ENCODE results near the gene FYB1. TPM values are rescaled to one million over a fixed set of nuclear protein-coding genes. Genes with fewer than 3 reads are reported as not detected.

Gene FYB1
- total and polyA plus RNA-seq, 2 donors (not counting 1 experiment from before 2014, with no cell fraction given) = 1.3 to 1.4 TPM

DNA sequence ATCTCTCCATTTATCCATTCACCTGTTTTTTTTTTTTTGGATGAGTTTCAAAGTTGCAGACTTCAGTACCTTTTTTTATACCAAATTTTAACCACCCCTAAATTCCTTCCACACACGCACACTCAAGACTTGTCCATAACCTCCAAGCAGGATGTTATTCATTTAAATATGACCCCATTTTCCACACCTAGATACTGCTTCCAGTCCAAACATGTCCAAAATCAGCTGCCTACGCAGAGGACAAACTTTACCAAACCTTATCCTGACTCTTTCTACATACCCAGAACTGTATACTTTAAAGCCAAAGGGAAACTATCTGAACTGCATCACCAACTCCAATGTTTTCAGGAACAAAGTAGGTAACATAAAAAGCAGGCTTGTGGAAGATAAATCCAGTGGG lies 36.0 kb upstream of the FYB1 start:
- H4K20me1 ChIP-seq (ENCODE audit: control insufficient read depth, insufficient read depth, low read length, poor library complexity, severe bottlenecking) = no peaks in the 10 kb centered on the region
- H2AFZ ChIP-seq (ENCODE audit: insufficient read depth, low read depth, low read length, poor library complexity, severe bottlenecking) = no peak overlapping the region
- intact Hi-C loops (cut with micrococcal nuclease) = no loop called here
- CTCF ChIA-PET = interaction anchor here (1.4 kb wide), 1 partner anchor 37 kb away, joined by 5 read pairs; no protein-coding TSS in a partner anchor
- Mint-ChIP-seq H3K27me3 (peaks cover 24% of the 10 kb centered on the region), H3K27ac (no peak overlapping the region), H3K4me1 (no peaks in the 10 kb centered on the region), H3K9me3 (ENCODE audit: insufficient read depth) (peaks cover 3% of the 10 kb centered on the region), H3K4me3 (no peak overlapping the region)
- H3K9ac ChIP-seq (ENCODE audit: low read length) = no peak overlapping the region
- ATAC-seq (ENCODE audit: low read depth) (no peak), DNase-seq (no peak)
- no peaks in the 10 kb centered on the region for H3K36me3 ChIP-seq (replicated peaks in 1 of 2; ENCODE audit: control extremely low read depth in 1 of 2, control insufficient read depth in 1 of 2, extremely low read depth in 1 of 2, insufficient read depth in 2 of 2, low read length in 1 of 2)
- H3K9me3 ChIP-seq (ENCODE audit: control extremely low read depth in 1 of 3, control insufficient read depth in 2 of 3, insufficient read depth in 1 of 3, low read length in 2 of 3) = peaks cover 0 to 3% (median 0%) of the 10 kb centered on the region in 3 donors
- 100% methylated on average over 2 of the region's 2 CpGs for WGBS (ENCODE audit: insufficient coverage)
- no peak overlapping the region for H3K27ac ChIP-seq (ENCODE audit: low read length in 2 of 2)
- TF ChIP-seq CTCF (IDR thresholded peaks at IDR 0.05) (no peak), EZH2 (IDR thresholded peaks at IDR 0.05; ENCODE audit: borderline replicate concordance, insufficient read depth, low read depth, low read length, poor library complexity, severe bottlenecking) (no peak)
- no peaks in the 10 kb centered on the region for H3K79me2 ChIP-seq (ENCODE audit: control insufficient read depth, insufficient read depth, low read length)
- H3K4me2 ChIP-seq (replicated peaks; ENCODE audit: low read depth, low read length, poor library complexity, severe bottlenecking) = no peak overlapping the region
- H3K27me3 ChIP-seq (replicated peaks in 1 of 4; ENCODE audit: control extremely low read depth in 1 of 4, control insufficient read depth in 3 of 4, insufficient read depth in 4 of 4, low read length in 3 of 4) = peaks cover 0 to 3% (median 0%) of the 10 kb centered on the region in 4 experiments
- H3K4me3 ChIP-seq (ENCODE audit: control extremely low read depth in 1 of 5, extremely low read depth in 1 of 5, insufficient read depth in 1 of 5, low read depth in 2 of 5, low read length in 4 of 5) = no peak overlapping the region
- no peaks in the 10 kb centered on the region for H3K4me1 ChIP-seq (ENCODE audit: control insufficient read depth in 2 of 2, insufficient read depth in 2 of 2, low read length in 2 of 2)
- POLR2A ChIA-PET = no interaction called here

DNA sequence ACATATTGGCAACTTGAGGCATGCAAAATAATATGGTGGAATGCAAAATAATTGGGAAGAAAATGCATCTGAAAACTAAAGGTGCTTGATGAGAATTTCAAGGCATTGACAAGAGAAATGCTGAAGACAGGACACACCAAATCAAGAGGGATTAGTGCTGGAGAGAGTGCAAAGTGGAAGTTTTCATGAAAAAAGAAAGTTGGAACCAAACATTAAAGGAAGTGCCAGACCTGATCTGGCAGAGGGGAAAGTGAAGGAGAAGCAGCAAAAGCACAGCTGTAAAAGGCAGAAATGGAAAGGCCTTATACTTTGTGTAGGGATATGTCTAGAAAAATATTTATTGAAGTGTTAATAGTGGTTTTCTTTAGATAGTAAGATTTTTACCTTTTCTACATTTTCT lies 35.3 kb upstream of the FYB1 start:
- ChIA-PET CTCF (interaction anchor here (1.4 kb wide), 1 partner anchor 37 kb away, joined by 5 read pairs; no protein-coding TSS in a partner anchor), POLR2A (no interaction called here)
- peaks cover 6% of the 10 kb centered on the region for H3K9me3 Mint-ChIP-seq (ENCODE audit: insufficient read depth)

More for the DNA sequence above, 35.3 kb upstream of the FYB1 start:
- no peak overlapping the region for H2AFZ ChIP-seq (ENCODE audit: insufficient read depth, low read depth, low read length, poor library complexity, severe bottlenecking)
- H3K9ac ChIP-seq (ENCODE audit: low read length) = no peak overlapping the region
- no peak overlapping the region for H3K4me3 ChIP-seq (ENCODE audit: control extremely low read depth in 1 of 5, extremely low read depth in 1 of 5, insufficient read depth in 1 of 5, low read depth in 2 of 5, low read length in 4 of 5)
- ATAC-seq (ENCODE audit: low read depth) (no peak), DNase-seq (no peak)
- H3K9me3 ChIP-seq (ENCODE audit: control extremely low read depth in 1 of 3, control insufficient read depth in 2 of 3, insufficient read depth in 1 of 3, low read length in 2 of 3) = peaks cover 0 to 8% (median 2%) of the 10 kb centered on the region in 3 donors
- no peak overlapping the region for H3K27ac ChIP-seq (ENCODE audit: low read length in 2 of 2)
- Mint-ChIP-seq H3K27me3 (peaks cover 24% of the 10 kb centered on the region), H3K27ac (no peak overlapping the region), H3K4me3 (no peak overlapping the region), H3K4me1 (no peaks in the 10 kb centered on the region)
- H4K20me1 ChIP-seq (ENCODE audit: control insufficient read depth, insufficient read depth, low read length, poor library complexity, severe bottlenecking) = no peaks in the 10 kb centered on the region
- TF ChIP-seq EZH2 (IDR thresholded peaks at IDR 0.05; ENCODE audit: borderline replicate concordance, insufficient read depth, low read depth, low read length, poor library complexity, severe bottlenecking) (no peak), CTCF (IDR thresholded peaks at IDR 0.05) (no peak)
- no peak overlapping the region for H3K4me2 ChIP-seq (replicated peaks; ENCODE audit: low read depth, low read length, poor library complexity, severe bottlenecking)
- no peaks in the 10 kb centered on the region for H3K4me1 ChIP-seq (ENCODE audit: control insufficient read depth in 2 of 2, insufficient read depth in 2 of 2, low read length in 2 of 2)
- intact Hi-C loops (cut with micrococcal nuclease) = no loop called here
- peaks cover 0 to 3% (median 0%) of the 10 kb centered on the region in 4 experiments for H3K27me3 ChIP-seq (replicated peaks in 1 of 4; ENCODE audit: control extremely low read depth in 1 of 4, control insufficient read depth in 3 of 4, insufficient read depth in 4 of 4, low read length in 3 of 4)
- no peaks in the 10 kb centered on the region for H3K79me2 ChIP-seq (ENCODE audit: control insufficient read depth, insufficient read depth, low read length)
- no peaks in the 10 kb centered on the region for H3K36me3 ChIP-seq (replicated peaks in 1 of 2; ENCODE audit: control extremely low read depth in 1 of 2, control insufficient read depth in 1 of 2, extremely low read depth in 1 of 2, insufficient read depth in 2 of 2, low read length in 1 of 2)

All from B cell (primary cell).